ENCODE results near the gene MYO7A.

Gene MYO7A

GRCh38 chr11:77187776-77188632, 60.0 kb downstream of the MYO7A start:
- peak; percentile 14 for DNase-seq

GRCh38 chr11:77188633-77189491, 60.8 kb downstream of the MYO7A start:
- no peak for DNase-seq

GRCh38 chr11:77189588-77190210, 61.7 kb downstream of the MYO7A start:
- no peak for DNase-seq

GRCh38 chr11:77190331-77191075, 62.5 kb downstream of the MYO7A start:
- no peak for DNase-seq

GRCh38 chr11:77191429-77191822, 63.4 kb downstream of the MYO7A start:
- DNase-seq: peak; percentile 54

GRCh38 chr11:77191823-77192495, 63.9 kb downstream of the MYO7A start:
- DNase-seq: peak; percentile 95

- no peak for DNase-seq
These were observed 65.1 kb downstream of the MYO7A start for GRCh38 chr11:77193167-77193566.

GRCh38 chr11:77193911-77194830, 66.1 kb downstream of the MYO7A start:
- DNase-seq: no peak

GRCh38 chr11:77195071-77195755, 67.2 kb downstream of the MYO7A start:
- DNase-seq: no peak

GRCh38 chr11:77196961-77197360, 68.9 kb downstream of the MYO7A start:
- DNase-seq: no peak

GRCh38 chr11:77197626-77198320, 69.7 kb downstream of the MYO7A start:
- no peak for DNase-seq

- DNase-seq: peak; percentile 22
These were observed 70.4 kb downstream of the MYO7A start for GRCh38 chr11:77198440-77198849.

GRCh38 chr11:77199137-77199745, 71.2 kb downstream of the MYO7A start:
- no peak for DNase-seq

GRCh38 chr11:77200351-77201268, 72.6 kb downstream of the MYO7A start:
- no peak for DNase-seq

- DNase-seq: no peak
These were observed 73.3 kb downstream of the MYO7A start for GRCh38 chr11:77201370-77201769.

GRCh38 chr11:77201991-77202841, 74.2 kb downstream of the MYO7A start:
- no peak for DNase-seq
